ENCODE results near the gene TP63. TPM values are rescaled to one million over a fixed set of nuclear protein-coding genes. Genes with fewer than 3 reads are reported as not detected.

The TP63 gene
- total RNA-seq, 1 experiment from 2014 or later = 4.9 TPM

- H3K4me1 ChIP-seq (ENCODE audit: insufficient read depth, low read length, poor library complexity, severe bottlenecking) = peaks cover 20% of the 10 kb centered on the region
- POLR2A ChIA-PET (ENCODE audit: low non-redundant PET) = no interaction called here
- no peak for DNase-seq (ENCODE audit: low spot score)
- no TSS peak for BruUV-seq (replicated peaks)
- CTCF ChIA-PET = no interaction called here
- no peaks in the 10 kb centered on the region for H3K9me3 ChIP-seq (ENCODE audit: low read depth, low read length, poor library complexity, severe bottlenecking)
- H3K36me3 ChIP-seq (ENCODE audit: insufficient read depth, low read length, poor library complexity, severe bottlenecking) = no peaks in the 10 kb centered on the region
- H3K4me3 ChIP-seq (ENCODE audit: low read depth, low read length, poor library complexity, severe bottlenecking) = no peak overlapping the region
- no peak for TF ChIP-seq CTCF (conservative IDR thresholded peaks at IDR 0.05; ENCODE audit: low read depth, low read length)
- no peak for TF ChIP-seq EZH2 (IDR thresholded peaks at IDR 0.05; ENCODE audit: borderline replicate concordance, low read depth, low read length, poor library complexity, severe bottlenecking)
- no peak overlapping the region for H3K27ac ChIP-seq (ENCODE audit: low read depth, low read length, poor library complexity, severe bottlenecking)
- intact Hi-C loops (cut with micrococcal nuclease; ENCODE audit: unreplicated experiment) = no loop called here
- no peaks in the 10 kb centered on the region for H3K27me3 ChIP-seq (replicated peaks; ENCODE audit: insufficient read depth, low read depth, low read length, poor library complexity)
Observed at GRCh38 chr3:189703865-189704264, 72.7 kb downstream of the TP63 start.

GRCh38 chr3:189708375-189708774, 77.2 kb downstream of the TP63 start:
- DNase-seq (ENCODE audit: low spot score) = no peak
- Histone ChIP-seq H3K27ac (ENCODE audit: low read depth, low read length, poor library complexity, severe bottlenecking) (no peak overlapping the region), H3K27me3 (replicated peaks; ENCODE audit: insufficient read depth, low read depth, low read length, poor library complexity) (no peaks in the 10 kb centered on the region), H3K4me3 (ENCODE audit: low read depth, low read length, poor library complexity, severe bottlenecking) (no peak overlapping the region), H3K36me3 (ENCODE audit: insufficient read depth, low read length, poor library complexity, severe bottlenecking) (no peaks in the 10 kb centered on the region), H3K9me3 (ENCODE audit: low read depth, low read length, poor library complexity, severe bottlenecking) (no peaks in the 10 kb centered on the region), H3K4me1 (ENCODE audit: insufficient read depth, low read length, poor library complexity, severe bottlenecking) (peaks cover 26% of the 10 kb centered on the region)
- CTCF ChIA-PET = no interaction called here
- intact Hi-C loops (cut with micrococcal nuclease; ENCODE audit: unreplicated experiment) = no loop called here
- TF ChIP-seq CTCF (conservative IDR thresholded peaks at IDR 0.05; ENCODE audit: low read depth, low read length) (no peak), EZH2 (IDR thresholded peaks at IDR 0.05; ENCODE audit: borderline replicate concordance, low read depth, low read length, poor library complexity, severe bottlenecking) (no peak)
- POLR2A ChIA-PET (ENCODE audit: low non-redundant PET) = no interaction called here
- no TSS peak for BruUV-seq (replicated peaks)

- no peaks in the 10 kb centered on the region for H3K9me3 ChIP-seq (ENCODE audit: low read depth, low read length, poor library complexity, severe bottlenecking)
- ChIA-PET POLR2A (ENCODE audit: low non-redundant PET) (no interaction called here), CTCF (no interaction called here)
- H3K4me3 ChIP-seq (ENCODE audit: low read depth, low read length, poor library complexity, severe bottlenecking) = no peak overlapping the region
- BruUV-seq (replicated peaks) = no TSS peak
- DNase-seq (ENCODE audit: low spot score) = peak; percentile 89
- H3K27ac ChIP-seq (ENCODE audit: low read depth, low read length, poor library complexity, severe bottlenecking) = peak overlapping the region; percentile 52
- H3K27me3 ChIP-seq (replicated peaks; ENCODE audit: insufficient read depth, low read depth, low read length, poor library complexity) = no peaks in the 10 kb centered on the region
- intact Hi-C loops (cut with micrococcal nuclease; ENCODE audit: unreplicated experiment) = no loop called here
- no peak for TF ChIP-seq CTCF (conservative IDR thresholded peaks at IDR 0.05; ENCODE audit: low read depth, low read length)
- peaks cover 37% of the 10 kb centered on the region for H3K4me1 ChIP-seq (ENCODE audit: insufficient read depth, low read length, poor library complexity, severe bottlenecking)
- no peaks in the 10 kb centered on the region for H3K36me3 ChIP-seq (ENCODE audit: insufficient read depth, low read length, poor library complexity, severe bottlenecking)
Observed at GRCh38 chr3:189710620-189711402, 79.6 kb downstream of the TP63 start.
